WTC11 (cell line): ENCODE results near the gene COL4A2. TPM values are rescaled to one million over a fixed set of nuclear protein-coding genes. Genes with fewer than 3 reads are reported as not detected.

Experiments used
- ATAC-seq: fragments of 200-7000 bp; cut with Tn5 transposase; 2 replicates; pipeline ENCODE4 v1.10.0; 2021; ENCODE audit warnings: mild to moderate bottlenecking, moderate library complexity
- CTCF ChIA-PET: fragments of 300-600 bp; sonication (Branson Sonifier 250); formaldehyde crosslinking; loops from one replicate; lab custom pipeline; 2021; ENCODE audit warnings: antibody characterized with exemption; lab: Charles Lee
- POLR2A ChIA-PET: fragments of 350-600 bp; sonication (Branson Sonifier 250); formaldehyde crosslinking; loops from one replicate; lab custom pipeline; 2021; ENCODE audit warnings: antibody characterized with exemption; lab: Charles Lee
- DNase-seq: peaks from one replicate; pipeline ENCODE4 v3.0.0; 2021; ENCODE audit warnings: low spot score
- H3K27ac Mint-ChIP-seq: 2 replicates; pipeline ENCODE4 v1.8.0; 2021; ENCODE audit warnings: mixed read lengths
- H3K27me3 Mint-ChIP-seq: 2 replicates; pipeline ENCODE4 v1.8.0; 2021; ENCODE audit warnings: low read depth, mild to moderate bottlenecking, moderate library complexity, mixed read lengths
- H3K36me3 Mint-ChIP-seq: 2 replicates; pipeline ENCODE4 v1.8.0; 2021; ENCODE audit warnings: mixed read lengths
- H3K4me1 Mint-ChIP-seq: 2 replicates; pipeline ENCODE4 v1.8.0; 2022; ENCODE audit warnings: mixed read lengths
- H3K4me3 Mint-ChIP-seq: 2 replicates; pipeline ENCODE4 v1.8.0; 2021; ENCODE audit warnings: mild to moderate bottlenecking, moderate library complexity, mixed read lengths
- H3K9me3 Mint-ChIP-seq: 2 replicates; pipeline ENCODE4 v1.8.0; 2021; ENCODE audit warnings: mixed read lengths
- EMX1 ChIP-seq: fragments of 250-450 bp; sonication (Bioruptor Pico); IDR thresholded peaks from 2 replicates; pipeline ENCODE4 v1.8.0; 2021; ENCODE audit warnings: mild to moderate bottlenecking
- GTF2I ChIP-seq: fragments of 250-450 bp; sonication (Bioruptor Pico); conservative IDR thresholded peaks from 2 replicates; pipeline ENCODE4 v1.4.0; 2021; ENCODE audit warnings: mild to moderate bottlenecking
- JUN ChIP-seq: sonication (generic); formaldehyde crosslinking; IDR thresholded peaks from 2 replicates; pipeline ENCODE4 v1.8.0; 2023; ENCODE audit warnings: mild to moderate bottlenecking, missing genetic modification reagents
- MXD4 ChIP-seq: fragments of 250-450 bp; sonication (Bioruptor Pico); IDR thresholded peaks from 2 replicates; pipeline ENCODE4 v1.8.0; 2021; ENCODE audit warnings: mild to moderate bottlenecking, moderate library complexity, borderline replicate concordance
- OVOL2 ChIP-seq: fragments of 250-450 bp; sonication (Bioruptor Pico); IDR thresholded peaks from 2 replicates; pipeline ENCODE4 v1.9.0; 2021; ENCODE audit warnings: mild to moderate bottlenecking, borderline replicate concordance
- PRRX2 ChIP-seq: fragments of 250-450 bp; sonication (Bioruptor Pico); IDR thresholded peaks from 2 replicates; pipeline ENCODE4 v1.8.0; 2021; ENCODE audit warnings: mild to moderate bottlenecking
- SMAD3 ChIP-seq: sonication (generic); formaldehyde crosslinking; IDR thresholded peaks from 2 replicates; pipeline ENCODE4 v1.8.0; 2022; ENCODE audit warnings: missing genetic modification reagents, mild to moderate bottlenecking, borderline replicate concordance
- SP1 ChIP-seq: sonication (generic); formaldehyde crosslinking; conservative IDR thresholded peaks from 2 replicates; pipeline ENCODE4 v1.8.1; 2022; ENCODE audit warnings: missing genetic modification reagents
- USF2 ChIP-seq: sonication (generic); formaldehyde crosslinking; IDR thresholded peaks from 2 replicates; pipeline ENCODE4 v1.8.1; 2023; ENCODE audit warnings: mild to moderate bottlenecking, missing genetic modification reagents, moderate library complexity
- ZNF219 ChIP-seq: sonication (generic); formaldehyde crosslinking; IDR thresholded peaks from 2 replicates; pipeline ENCODE4 v1.8.0; 2023; ENCODE audit warnings: missing genetic modification reagents, mild to moderate bottlenecking, borderline replicate concordance
- ZNF317 ChIP-seq: sonication (generic); formaldehyde crosslinking; IDR thresholded peaks from 2 replicates; pipeline ENCODE4 v1.8.1; 2023; ENCODE audit warnings: low read depth, mild to moderate bottlenecking, moderate library complexity, missing genetic modification reagents, borderline replicate concordance
- ZNF423 ChIP-seq: fragments of 250-450 bp; sonication (Bioruptor Pico); IDR thresholded peaks from 2 replicates; pipeline ENCODE4 v2.1.2; 2022; ENCODE audit warnings: mild to moderate bottlenecking, moderate library complexity
- total RNA-seq: library from RNA; stranded (reverse); gene quantifications from 3 replicates; pipeline ENCODE4 v1.2.3, GENCODE V29; 2021
- TF ChIP-seq, protein P1 (sequence below): sonication (generic); formaldehyde crosslinking; IDR thresholded peaks from 2 replicates; pipeline ENCODE4 v1.8.0; 2022; ENCODE audit warnings: mild to moderate bottlenecking, missing genetic modification reagents
- TF ChIP-seq, protein P2 (sequence below): sonication (generic); formaldehyde crosslinking; IDR thresholded peaks from 2 replicates; pipeline ENCODE4 v1.8.0; 2022; ENCODE audit warnings: missing genetic modification reagents
- TF ChIP-seq, protein P3 (sequence below): sonication (generic); formaldehyde crosslinking; IDR thresholded peaks from 2 replicates; pipeline ENCODE4 v1.8.1; 2022; ENCODE audit warnings: mild to moderate bottlenecking, moderate library complexity, missing genetic modification reagents
- TF ChIP-seq, protein P4 (sequence below): sonication (generic); formaldehyde crosslinking; IDR thresholded peaks from 2 replicates; pipeline ENCODE4 v1.8.1; 2022; ENCODE audit warnings: mild to moderate bottlenecking, missing genetic modification reagents, moderate library complexity, borderline replicate concordance
- TF ChIP-seq, protein P5 (sequence below): sonication (generic); formaldehyde crosslinking; IDR thresholded peaks from 2 replicates; pipeline ENCODE4 v1.8.0; 2022; ENCODE audit warnings: mild to moderate bottlenecking, missing genetic modification reagents

COL4A2 gene
- total RNA-seq, 1 experiment from 2014 or later: 109 TPM

- TF ChIP-seq, protein P1, sequence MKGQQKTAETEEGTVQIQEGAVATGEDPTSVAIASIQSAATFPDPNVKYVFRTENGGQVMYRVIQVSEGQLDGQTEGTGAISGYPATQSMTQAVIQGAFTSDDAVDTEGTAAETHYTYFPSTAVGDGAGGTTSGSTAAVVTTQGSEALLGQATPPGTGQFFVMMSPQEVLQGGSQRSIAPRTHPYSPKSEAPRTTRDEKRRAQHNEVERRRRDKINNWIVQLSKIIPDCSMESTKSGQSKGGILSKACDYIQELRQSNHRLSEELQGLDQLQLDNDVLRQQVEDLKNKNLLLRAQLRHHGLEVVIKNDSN (CRISPR knock-in tag): no peak
- TF ChIP-seq SP1 (CRISPR knock-in tag) (no peak), ZNF219 (CRISPR knock-in tag) (no peak), MXD4 (no peak), SMAD3 (CRISPR knock-in tag) (no peak), OVOL2 (no peak)
- TF ChIP-seq, protein P2, sequence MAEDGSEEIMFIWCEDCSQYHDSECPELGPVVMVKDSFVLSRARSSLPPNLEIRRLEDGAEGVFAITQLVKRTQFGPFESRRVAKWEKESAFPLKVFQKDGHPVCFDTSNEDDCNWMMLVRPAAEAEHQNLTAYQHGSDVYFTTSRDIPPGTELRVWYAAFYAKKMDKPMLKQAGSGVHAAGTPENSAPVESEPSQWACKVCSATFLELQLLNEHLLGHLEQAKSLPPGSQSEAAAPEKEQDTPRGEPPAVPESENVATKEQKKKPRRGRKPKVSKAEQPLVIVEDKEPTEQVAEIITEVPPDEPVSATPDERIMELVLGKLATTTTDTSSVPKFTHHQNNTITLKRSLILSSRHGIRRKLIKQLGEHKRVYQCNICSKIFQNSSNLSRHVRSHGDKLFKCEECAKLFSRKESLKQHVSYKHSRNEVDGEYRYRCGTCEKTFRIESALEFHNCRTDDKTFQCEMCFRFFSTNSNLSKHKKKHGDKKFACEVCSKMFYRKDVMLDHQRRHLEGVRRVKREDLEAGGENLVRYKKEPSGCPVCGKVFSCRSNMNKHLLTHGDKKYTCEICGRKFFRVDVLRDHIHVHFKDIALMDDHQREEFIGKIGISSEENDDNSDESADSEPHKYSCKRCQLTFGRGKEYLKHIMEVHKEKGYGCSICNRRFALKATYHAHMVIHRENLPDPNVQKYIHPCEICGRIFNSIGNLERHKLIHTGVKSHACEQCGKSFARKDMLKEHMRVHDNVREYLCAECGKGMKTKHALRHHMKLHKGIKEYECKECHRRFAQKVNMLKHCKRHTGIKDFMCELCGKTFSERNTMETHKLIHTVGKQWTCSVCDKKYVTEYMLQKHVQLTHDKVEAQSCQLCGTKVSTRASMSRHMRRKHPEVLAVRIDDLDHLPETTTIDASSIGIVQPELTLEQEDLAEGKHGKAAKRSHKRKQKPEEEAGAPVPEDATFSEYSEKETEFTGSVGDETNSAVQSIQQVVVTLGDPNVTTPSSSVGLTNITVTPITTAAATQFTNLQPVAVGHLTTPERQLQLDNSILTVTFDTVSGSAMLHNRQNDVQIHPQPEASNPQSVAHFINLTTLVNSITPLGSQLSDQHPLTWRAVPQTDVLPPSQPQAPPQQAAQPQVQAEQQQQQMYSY (CRISPR knock-in tag): no peak
Measured at GRCh38 chr13:110318920-110319319, 11.8 kb downstream of the COL4A2 start (continued).

DNA sequence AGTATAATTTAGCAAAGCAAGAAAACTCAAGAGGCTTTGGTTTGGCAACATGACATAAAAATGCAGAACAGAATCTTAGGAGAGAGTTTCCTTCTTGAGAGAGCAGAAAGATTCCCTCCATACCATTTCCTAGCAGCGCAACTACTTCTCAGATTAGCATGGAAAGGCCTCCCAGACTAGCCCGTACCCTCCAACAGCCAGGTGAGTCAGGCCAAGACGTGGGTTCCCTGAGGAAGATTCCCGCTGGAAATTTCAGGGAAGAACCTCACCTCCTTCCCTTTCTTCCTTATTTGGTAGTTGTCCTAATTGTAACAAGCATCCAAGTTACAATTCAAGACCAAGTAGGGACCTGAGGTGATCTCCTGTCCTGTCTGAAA is 12.3 kb downstream of the COL4A2 start:
- ATAC-seq (peak; percentile 36), DNase-seq (no peak)
- no peak overlapping the region for H3K4me3 Mint-ChIP-seq
- H3K4me1 Mint-ChIP-seq: peaks cover 26% of the 10 kb centered on the region
- H3K27me3 Mint-ChIP-seq: no peaks in the 10 kb centered on the region
- peak overlapping the region; percentile 24 for H3K27ac Mint-ChIP-seq
- peaks cover 8% of the 10 kb centered on the region for H3K9me3 Mint-ChIP-seq
- H3K36me3 Mint-ChIP-seq: peaks cover 12% of the 10 kb centered on the region
- ChIA-PET CTCF (interaction anchor here (1.2 to 1.6 kb wide), 2 partner anchors 33 to 44 kb away, joined by 3 read pairs; no protein-coding TSS in a partner anchor), POLR2A (no interaction called here)
- TF ChIP-seq, protein P3, sequence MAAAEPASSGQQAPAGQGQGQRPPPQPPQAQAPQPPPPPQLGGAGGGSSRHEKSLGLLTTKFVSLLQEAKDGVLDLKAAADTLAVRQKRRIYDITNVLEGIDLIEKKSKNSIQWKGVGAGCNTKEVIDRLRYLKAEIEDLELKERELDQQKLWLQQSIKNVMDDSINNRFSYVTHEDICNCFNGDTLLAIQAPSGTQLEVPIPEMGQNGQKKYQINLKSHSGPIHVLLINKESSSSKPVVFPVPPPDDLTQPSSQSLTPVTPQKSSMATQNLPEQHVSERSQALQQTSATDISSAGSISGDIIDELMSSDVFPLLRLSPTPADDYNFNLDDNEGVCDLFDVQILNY (CRISPR knock-in tag): no peak

DNA sequence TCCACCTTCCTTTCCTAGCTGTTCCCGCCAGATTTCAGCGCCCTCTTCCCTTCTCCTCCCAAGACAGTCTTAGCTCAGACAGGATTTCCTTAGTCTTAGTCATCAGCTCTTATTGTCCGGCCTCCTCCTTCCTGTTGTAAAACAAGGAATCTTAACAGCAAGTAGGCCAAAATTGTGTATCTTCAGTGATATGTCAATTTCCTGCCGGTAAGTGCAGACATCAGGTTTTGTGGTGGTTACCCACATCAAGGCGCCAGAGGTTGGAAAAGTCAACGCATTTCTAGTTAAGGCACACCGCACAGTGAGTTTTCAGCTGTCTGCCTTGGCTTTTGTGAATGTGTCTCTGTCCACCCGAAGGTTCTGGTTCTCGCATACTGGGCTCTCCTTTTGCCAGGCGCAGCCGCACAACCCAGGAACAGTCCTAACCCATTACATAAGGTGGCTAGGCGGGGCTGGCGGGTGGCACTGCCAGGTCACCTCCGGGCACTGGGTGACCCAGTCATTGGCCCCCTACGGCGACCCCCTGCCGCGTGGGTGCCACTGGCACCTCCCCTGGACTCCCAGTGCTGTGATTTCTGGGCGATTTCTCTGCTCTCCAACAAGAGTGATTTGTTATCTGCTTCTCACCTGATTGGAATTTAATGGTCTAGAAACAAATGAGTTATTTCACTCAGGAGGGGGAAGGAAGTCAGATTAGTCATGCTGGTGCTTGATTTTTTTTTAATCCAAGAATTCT is 12.9 kb downstream of the COL4A2 start:
- DNase-seq (no peak), ATAC-seq (peak; percentile 44)
- POLR2A ChIA-PET: no interaction called here
- H3K4me1 Mint-ChIP-seq: peaks cover 30% of the 10 kb centered on the region
- peak overlapping the region; percentile 24 for H3K27ac Mint-ChIP-seq
- no peaks in the 10 kb centered on the region for H3K27me3 Mint-ChIP-seq
- CTCF ChIA-PET: interaction anchor here (1.2 to 1.6 kb wide), 2 partner anchors 33 to 43 kb away, joined by 3 read pairs; no protein-coding TSS in a partner anchor
- H3K4me3 Mint-ChIP-seq: no peak overlapping the region
- peaks cover 8% of the 10 kb centered on the region for H3K9me3 Mint-ChIP-seq
- H3K36me3 Mint-ChIP-seq: peaks cover 12% of the 10 kb centered on the region
- TF ChIP-seq, protein P4, sequence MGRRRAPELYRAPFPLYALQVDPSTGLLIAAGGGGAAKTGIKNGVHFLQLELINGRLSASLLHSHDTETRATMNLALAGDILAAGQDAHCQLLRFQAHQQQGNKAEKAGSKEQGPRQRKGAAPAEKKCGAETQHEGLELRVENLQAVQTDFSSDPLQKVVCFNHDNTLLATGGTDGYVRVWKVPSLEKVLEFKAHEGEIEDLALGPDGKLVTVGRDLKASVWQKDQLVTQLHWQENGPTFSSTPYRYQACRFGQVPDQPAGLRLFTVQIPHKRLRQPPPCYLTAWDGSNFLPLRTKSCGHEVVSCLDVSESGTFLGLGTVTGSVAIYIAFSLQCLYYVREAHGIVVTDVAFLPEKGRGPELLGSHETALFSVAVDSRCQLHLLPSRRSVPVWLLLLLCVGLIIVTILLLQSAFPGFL (CRISPR knock-in tag): no peak
- TF ChIP-seq PRRX2 (CRISPR knock-in tag) (no peak), ZNF423 (CRISPR knock-in tag) (no peak)

- Mint-ChIP-seq H3K9me3 (peaks cover 8% of the 10 kb centered on the region), H3K4me3 (no peak overlapping the region), H3K27me3 (no peaks in the 10 kb centered on the region), H3K36me3 (peaks cover 12% of the 10 kb centered on the region), H3K27ac (no peak overlapping the region; the same call in 1 of the 2 replicates), H3K4me1 (peaks cover 37% of the 10 kb centered on the region)
- POLR2A ChIA-PET: no interaction called here
- ATAC-seq (no peak), DNase-seq (no peak)
- CTCF ChIA-PET: interaction anchor here (1.2 to 1.6 kb wide), 2 partner anchors 32 to 43 kb away, joined by 3 read pairs; no protein-coding TSS in a partner anchor
- TF ChIP-seq ZNF317 (CRISPR knock-in tag) (no peak), JUN (no peak), USF2 (CRISPR knock-in tag) (no peak), EMX1 (no peak), GTF2I (CRISPR knock-in tag) (no peak)
- TF ChIP-seq, protein P4 (CRISPR knock-in tag): no peak
- TF ChIP-seq, protein P5, sequence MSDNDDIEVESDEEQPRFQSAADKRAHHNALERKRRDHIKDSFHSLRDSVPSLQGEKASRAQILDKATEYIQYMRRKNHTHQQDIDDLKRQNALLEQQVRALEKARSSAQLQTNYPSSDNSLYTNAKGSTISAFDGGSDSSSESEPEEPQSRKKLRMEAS (CRISPR knock-in tag): no peak
Measured at GRCh38 chr13:110320645-110321044, 13.6 kb downstream of the COL4A2 start.
